K562 (cell line): ENCODE measurements around the gene CSNK1D. TPM values are rescaled to one million over a fixed set of nuclear protein-coding genes. Genes with fewer than 3 reads are reported as not detected.

ENCODE experiments used
- CBX5 ChIP-seq: IDR thresholded peaks from 2 replicates; pipeline ENCODE4 v1.6.1; 2014; ENCODE audit warnings: low read depth, borderline replicate concordance
- DLX4 ChIP-seq: fragments of 250-450 bp; sonication (Bioruptor Pico); IDR thresholded peaks from 2 replicates; pipeline ENCODE4 v1.6.1; 2021; ENCODE audit warnings: mild to moderate bottlenecking
- E4F1 ChIP-seq: fragments of 250-450 bp; sonication (Bioruptor Pico); IDR thresholded peaks from 2 replicates; pipeline ENCODE4 v1.5.0; 2021; ENCODE audit warnings: mild to moderate bottlenecking, borderline replicate concordance
- ETV6 ChIP-seq, 3 experiments: fragments of 150-350 bp in 1 of 3; sonication (generic) in 1 of 3; formaldehyde crosslinking in 1 of 3; IDR thresholded peaks; 2 replicates each; pipeline versions ENCODE4 v1.6.1 to v1.8.0; 2014 to 2022; ENCODE audit warnings: borderline replicate concordance in 2 of 3, low read depth in 2 of 3, antibody characterized with exemption in 1 of 3, low read length in 1 of 3, mild to moderate bottlenecking in 1 of 3, missing genetic modification reagents in 1 of 3
- HDAC8 ChIP-seq: fragments of 450-650 bp; IDR thresholded peaks from 2 replicates; pipeline ENCODE4 v1.6.1; 2016; ENCODE audit warnings: mild to moderate bottlenecking, missing genetic modification characterization, moderate library complexity, missing compliant biosample characterization
- KAT7 ChIP-seq: sonication (generic); formaldehyde crosslinking; IDR thresholded peaks from 2 replicates; pipeline ENCODE4 v1.8.0; 2022; ENCODE audit warnings: missing genetic modification reagents, mild to moderate bottlenecking, borderline replicate concordance
- NR2F6 ChIP-seq: fragments of 450-650 bp; formaldehyde crosslinking; IDR thresholded peaks from 2 replicates; pipeline ENCODE4 v1.4.0; 2020; ENCODE audit warnings: mild to moderate bottlenecking
- POLR3A ChIP-seq: IDR thresholded peaks from 2 replicates; pipeline ENCODE4 v1.6.1; 2011; ENCODE audit warnings: borderline replicate concordance, mild to moderate bottlenecking, moderate library complexity; ENCODE audit not compliant: insufficient read length, insufficient read depth; ENCODE audit errors: extremely low read depth
- RAD51 ChIP-seq: fragments of 450-650 bp; IDR thresholded peaks from 2 replicates; pipeline ENCODE4 v1.7.1; 2016; ENCODE audit warnings: low read depth, mild to moderate bottlenecking, borderline replicate concordance
- RBM17 ChIP-seq: fragments of 200-400 bp; formaldehyde crosslinking; IDR thresholded peaks from 2 replicates; pipeline ENCODE4 v1.6.1; 2017; ENCODE audit warnings: low read depth, mild to moderate bottlenecking, low read length, borderline replicate concordance
- RFX5 ChIP-seq: IDR thresholded peaks from 2 replicates; pipeline ENCODE4 v1.6.1; 2011; ENCODE audit warnings: low read depth, mild to moderate bottlenecking, improper control_type of control experiment, low read length
- RNF2 ChIP-seq: sonication (generic); IDR thresholded peaks from 2 replicates; pipeline ENCODE4 v1.6.1; 2016
- SAFB ChIP-seq: fragments of 200-400 bp; formaldehyde crosslinking; IDR thresholded peaks from 2 replicates; pipeline ENCODE4 v1.6.1; 2017; ENCODE audit warnings: low read depth, low read length, borderline replicate concordance
- SAP30 ChIP-seq: fragments of 200-600 bp; sonication (generic); IDR thresholded peaks from 2 replicates; pipeline ENCODE4 v1.6.1; 2012; ENCODE audit warnings: borderline replicate concordance, low read depth, mild to moderate bottlenecking, moderate library complexity, low read length, control low read depth, inconsistent platforms; ENCODE audit not compliant: insufficient read depth, poor library complexity, severe bottlenecking
- SOX6 ChIP-seq: fragments of 450-650 bp; IDR thresholded peaks from 2 replicates; pipeline ENCODE4 v1.6.1; 2014; ENCODE audit warnings: mild to moderate bottlenecking
- SRSF3 ChIP-seq: fragments of 200-400 bp; formaldehyde crosslinking; IDR thresholded peaks from 2 replicates; pipeline ENCODE4 v1.6.1; 2016; ENCODE audit warnings: mild to moderate bottlenecking, low read length, moderate library complexity; ENCODE audit not compliant: insufficient read depth
- ZNF212 ChIP-seq: fragments of 450-650 bp; formaldehyde crosslinking; IDR thresholded peaks from 2 replicates; pipeline ENCODE4 v1.4.0; 2020; ENCODE audit warnings: mild to moderate bottlenecking
- ZNF444 ChIP-seq: fragments of 250-450 bp; sonication (Bioruptor Pico); IDR thresholded peaks from 2 replicates; pipeline ENCODE4 v1.4.0; 2020; ENCODE audit warnings: mild to moderate bottlenecking, moderate library complexity
- polyA plus RNA-seq, 8 experiments: library from polyadenylated mRNA; depleted of rRNA in 4 of 8; stranded (reverse) in 5 of 8; unstranded in 3 of 8; fragments of >200 nt; fragmentation: Nextera tagmentation in 2 of 8; fragmentation: Illumina TruSeq in 1 of 8; extraction: Ambion mirVana in 2 of 8; extraction: Trizol in 1 of 8; gene quantifications; 2 replicates each; pipeline versions ENCODE4 v1.2.1 to v1.2.3, GENCODE V29; 2011 to 2014; ENCODE audit warnings: inconsistent platforms in 1 of 8, missing spikeins in 1 of 8
- total RNA-seq, 7 experiments: library from RNA; depleted of rRNA in 6 of 7; stranded (reverse); fragments of >200 nt in 6 of 7; fragmentation: Illumina TruSeq in 2 of 7; extraction: Trizol in 2 of 7; gene quantifications; 2 replicates each; pipeline versions ENCODE4 v1.2.1 to v1.2.3, GENCODE V29; 2011 to 2021; ENCODE audit warnings: low replicate concordance in 1 of 7
- TF ChIP-seq, protein P1 (sequence below): fragments of 250-450 bp; sonication (Bioruptor Pico); IDR thresholded peaks from 2 replicates; pipeline ENCODE4 v1.8.0; 2021; ENCODE audit warnings: mild to moderate bottlenecking, moderate library complexity
- TF ChIP-seq, protein P2 (sequence below): fragments of 450-650 bp; formaldehyde crosslinking; IDR thresholded peaks from 2 replicates; pipeline ENCODE4 v1.4.0; 2020; ENCODE audit warnings: mild to moderate bottlenecking, mixed read lengths

The CSNK1D gene
- total and polyA plus RNA-seq, 9 of the 15 experiments (the other 6 are each of a cell fraction or from before 2014, with no cell fraction given), result 6.5 to 133 (median 41.3) TPM

DNA sequence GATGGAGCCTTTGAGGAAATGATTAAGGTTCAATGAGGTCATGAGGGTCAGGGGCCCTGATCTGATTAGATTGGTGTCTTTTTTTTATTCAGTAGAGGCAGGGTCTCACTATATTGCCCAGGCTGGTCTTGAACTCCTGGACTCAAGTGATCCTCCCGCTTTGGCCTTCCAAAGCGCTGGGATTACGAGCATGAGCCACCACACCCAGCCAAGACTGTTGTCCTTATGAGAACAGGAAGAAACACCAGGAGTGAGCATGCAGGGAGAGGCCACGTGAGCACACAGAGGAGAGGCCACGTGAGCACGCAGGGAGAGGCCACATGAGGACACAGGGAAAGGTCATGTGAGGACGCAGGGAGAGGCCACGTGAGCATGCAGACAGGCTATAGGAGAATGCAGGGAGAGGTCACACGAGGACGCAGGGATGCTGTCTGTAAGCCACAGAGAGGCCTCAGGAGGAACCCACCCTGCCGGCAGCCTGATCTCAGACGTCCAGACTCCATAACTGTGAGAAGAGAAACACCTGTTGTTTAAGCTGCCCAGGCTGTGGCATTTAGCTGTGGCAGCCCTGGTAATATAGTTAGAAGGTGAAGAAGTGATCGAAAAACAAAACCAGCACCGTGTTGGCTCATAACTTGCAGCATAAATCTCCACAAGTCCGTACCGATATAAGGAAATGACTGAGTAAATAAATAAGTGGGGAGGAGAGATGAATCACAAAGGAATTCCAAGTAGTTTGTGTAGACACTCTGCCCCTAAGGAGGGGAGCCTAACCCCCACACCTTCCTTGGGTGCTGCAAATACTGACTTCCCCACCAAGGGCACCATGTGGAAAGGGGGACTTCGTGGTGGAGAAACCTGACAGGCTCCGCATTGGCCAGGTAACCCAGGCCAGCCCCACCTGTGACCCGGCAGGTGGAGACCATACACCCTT lies 14.6 kb upstream of the CSNK1D start (continued):
- TF ChIP-seq RFX5, result no peak
- TF ChIP-seq, protein P1, sequence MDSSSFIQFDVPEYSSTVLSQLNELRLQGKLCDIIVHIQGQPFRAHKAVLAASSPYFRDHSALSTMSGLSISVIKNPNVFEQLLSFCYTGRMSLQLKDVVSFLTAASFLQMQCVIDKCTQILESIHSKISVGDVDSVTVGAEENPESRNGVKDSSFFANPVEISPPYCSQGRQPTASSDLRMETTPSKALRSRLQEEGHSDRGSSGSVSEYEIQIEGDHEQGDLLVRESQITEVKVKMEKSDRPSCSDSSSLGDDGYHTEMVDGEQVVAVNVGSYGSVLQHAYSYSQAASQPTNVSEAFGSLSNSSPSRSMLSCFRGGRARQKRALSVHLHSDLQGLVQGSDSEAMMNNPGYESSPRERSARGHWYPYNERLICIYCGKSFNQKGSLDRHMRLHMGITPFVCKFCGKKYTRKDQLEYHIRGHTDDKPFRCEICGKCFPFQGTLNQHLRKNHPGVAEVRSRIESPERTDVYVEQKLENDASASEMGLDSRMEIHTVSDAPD (CRISPR knock-in tag), result no peak
- no peak for TF ChIP-seq SRSF3
- TF ChIP-seq DLX4 (CRISPR knock-in tag), result no peak
- peak; percentile 96 for TF ChIP-seq SOX6
- TF ChIP-seq SAP30, result no peak
- TF ChIP-seq NR2F6 (CRISPR knock-in tag), result 0 out of 2 replicates have a peak, but pooled peaks have one; percentile 31
- TF ChIP-seq, protein P2, sequence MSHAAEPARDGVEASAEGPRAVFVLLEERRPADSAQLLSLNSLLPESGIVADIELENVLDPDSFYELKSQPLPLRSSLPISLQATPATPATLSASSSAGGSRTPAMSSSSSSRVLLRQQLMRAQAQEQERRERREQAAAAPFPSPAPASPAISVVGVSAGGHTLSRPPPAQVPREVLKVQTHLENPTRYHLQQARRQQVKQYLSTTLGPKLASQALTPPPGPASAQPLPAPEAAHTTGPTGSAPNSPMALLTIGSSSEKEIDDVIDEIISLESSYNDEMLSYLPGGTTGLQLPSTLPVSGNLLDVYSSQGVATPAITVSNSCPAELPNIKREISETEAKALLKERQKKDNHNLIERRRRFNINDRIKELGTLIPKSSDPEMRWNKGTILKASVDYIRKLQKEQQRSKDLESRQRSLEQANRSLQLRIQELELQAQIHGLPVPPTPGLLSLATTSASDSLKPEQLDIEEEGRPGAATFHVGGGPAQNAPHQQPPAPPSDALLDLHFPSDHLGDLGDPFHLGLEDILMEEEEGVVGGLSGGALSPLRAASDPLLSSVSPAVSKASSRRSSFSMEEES (CRISPR knock-in tag), result peak; percentile 82
- TF ChIP-seq ETV6 (IDR thresholded peaks at IDR 0.05; ENCODE audit: borderline replicate concordance in 1 of 2, low read depth in 2 of 2, low read length in 1 of 2), result no peak
- TF ChIP-seq ETV6 (CRISPR knock-in tag; IDR thresholded peaks at IDR 0.05; ENCODE audit: borderline replicate concordance), result no peak
- no peak for TF ChIP-seq RBM17
- no peak for TF ChIP-seq ZNF444
- no peak; the same call in none of the 2 replicates for TF ChIP-seq HDAC8 (tag)
- no peak for TF ChIP-seq SAFB
- no peak for TF ChIP-seq POLR3A
- TF ChIP-seq CBX5, result 0 out of 2 replicates have a peak, but pooled peaks have one; percentile 63
- TF ChIP-seq KAT7 (CRISPR knock-in tag), result no peak; the same call in 1 of the 2 replicates
- TF ChIP-seq RAD51, result peak; percentile 100
- TF ChIP-seq RNF2, result peak; percentile 92
- TF ChIP-seq E4F1 (CRISPR knock-in tag), result no peak
- no peak for TF ChIP-seq ZNF212
